HL-60 (cell line): Measurements from ENCODE around the gene RYK.

Source experiments
- GABPA ChIP-seq: IDR thresholded peaks from 2 replicates; pipeline ENCODE4 v1.6.1; 2012; ENCODE audit warnings: low read depth
- TF ChIP-seq, protein P1 (sequence below): IDR thresholded peaks from one replicate; pipeline ENCODE4 v1.5.1; 2011; ENCODE audit warnings: low read length, control low read depth, inconsistent platforms; ENCODE audit not compliant: insufficient read depth

GRCh38 chr3:134237454-134238145 lies 13.1 kb downstream of the RYK start:
- TF ChIP-seq, protein P1, sequence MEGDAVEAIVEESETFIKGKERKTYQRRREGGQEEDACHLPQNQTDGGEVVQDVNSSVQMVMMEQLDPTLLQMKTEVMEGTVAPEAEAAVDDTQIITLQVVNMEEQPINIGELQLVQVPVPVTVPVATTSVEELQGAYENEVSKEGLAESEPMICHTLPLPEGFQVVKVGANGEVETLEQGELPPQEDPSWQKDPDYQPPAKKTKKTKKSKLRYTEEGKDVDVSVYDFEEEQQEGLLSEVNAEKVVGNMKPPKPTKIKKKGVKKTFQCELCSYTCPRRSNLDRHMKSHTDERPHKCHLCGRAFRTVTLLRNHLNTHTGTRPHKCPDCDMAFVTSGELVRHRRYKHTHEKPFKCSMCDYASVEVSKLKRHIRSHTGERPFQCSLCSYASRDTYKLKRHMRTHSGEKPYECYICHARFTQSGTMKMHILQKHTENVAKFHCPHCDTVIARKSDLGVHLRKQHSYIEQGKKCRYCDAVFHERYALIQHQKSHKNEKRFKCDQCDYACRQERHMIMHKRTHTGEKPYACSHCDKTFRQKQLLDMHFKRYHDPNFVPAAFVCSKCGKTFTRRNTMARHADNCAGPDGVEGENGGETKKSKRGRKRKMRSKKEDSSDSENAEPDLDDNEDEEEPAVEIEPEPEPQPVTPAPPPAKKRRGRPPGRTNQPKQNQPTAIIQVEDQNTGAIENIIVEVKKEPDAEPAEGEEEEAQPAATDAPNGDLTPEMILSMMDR, result no peak
- TF ChIP-seq GABPA, result no peak
